Measurements from ENCODE around the gene DENND2A.
A peak's percentile ranks its signal among the peaks of the same experiment; 100 is the strongest.

DENND2A gene

DNA sequence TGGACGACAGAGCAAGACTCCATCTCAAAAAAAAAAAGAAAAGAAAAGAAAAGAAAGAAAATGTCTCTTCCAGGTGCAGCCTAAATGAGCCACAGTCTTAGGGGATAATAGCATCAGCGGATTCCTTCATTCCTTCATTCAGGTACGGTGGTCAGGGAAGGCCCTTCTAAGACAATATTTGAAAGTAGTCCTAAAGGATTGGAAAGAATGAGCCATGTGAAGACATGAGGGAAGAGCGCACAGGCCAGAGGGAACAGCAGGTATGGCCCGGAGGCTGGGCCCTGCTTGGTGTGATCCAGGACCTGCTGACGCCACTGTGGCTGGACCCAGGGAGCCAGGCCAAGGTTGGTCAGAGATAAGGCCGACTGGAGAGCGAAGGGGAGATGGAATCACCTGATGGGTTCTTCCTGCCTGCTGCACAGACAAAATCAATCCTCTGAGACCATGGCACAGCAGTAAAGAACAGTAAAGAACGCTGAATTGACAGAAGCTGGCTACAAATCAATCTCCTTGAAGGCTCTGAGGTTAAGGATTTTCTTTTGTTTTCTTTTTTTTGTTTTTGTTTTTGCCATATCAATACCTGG lies 145.0 kb downstream of the DENND2A start:
- no peak for DNase-seq

DNA sequence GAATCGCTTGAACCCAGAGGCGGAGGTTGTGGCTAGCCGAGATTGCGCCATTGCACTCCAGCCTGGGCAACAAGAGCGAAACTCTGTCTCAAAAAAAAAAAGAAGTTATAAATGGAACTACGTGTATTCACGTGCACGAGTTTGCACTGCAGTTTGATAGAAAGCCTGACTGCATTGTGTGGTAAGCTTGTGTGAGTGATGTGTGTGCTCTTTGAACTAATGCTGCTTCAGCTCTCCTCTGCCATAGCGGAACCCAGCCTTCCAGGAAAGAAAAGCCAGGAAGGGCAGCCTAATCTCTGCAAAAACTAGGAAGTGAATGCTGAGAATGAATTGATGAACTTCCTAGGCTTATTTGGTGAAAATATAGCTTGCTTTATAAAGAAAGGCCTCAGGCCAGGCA lies 145.7 kb downstream of the DENND2A start:
- DNase-seq = no peak

DNA sequence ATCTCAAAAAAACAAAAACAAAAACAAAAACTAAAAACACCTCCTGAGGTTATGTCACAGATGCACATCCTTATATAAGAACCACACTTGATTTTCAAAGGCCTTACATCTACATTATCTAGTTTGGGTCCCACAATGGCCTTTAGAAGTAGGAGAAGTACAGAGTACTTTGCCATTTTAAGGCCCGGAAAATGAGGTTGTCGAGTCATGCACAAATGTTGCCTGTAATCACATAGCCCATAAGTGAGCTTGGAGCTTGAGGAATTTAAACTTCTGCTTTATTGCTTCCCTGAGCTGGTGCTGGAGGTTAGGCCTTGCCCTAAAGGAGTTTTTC lies 151.6 kb downstream of the DENND2A start:
- no peak for DNase-seq

DNA sequence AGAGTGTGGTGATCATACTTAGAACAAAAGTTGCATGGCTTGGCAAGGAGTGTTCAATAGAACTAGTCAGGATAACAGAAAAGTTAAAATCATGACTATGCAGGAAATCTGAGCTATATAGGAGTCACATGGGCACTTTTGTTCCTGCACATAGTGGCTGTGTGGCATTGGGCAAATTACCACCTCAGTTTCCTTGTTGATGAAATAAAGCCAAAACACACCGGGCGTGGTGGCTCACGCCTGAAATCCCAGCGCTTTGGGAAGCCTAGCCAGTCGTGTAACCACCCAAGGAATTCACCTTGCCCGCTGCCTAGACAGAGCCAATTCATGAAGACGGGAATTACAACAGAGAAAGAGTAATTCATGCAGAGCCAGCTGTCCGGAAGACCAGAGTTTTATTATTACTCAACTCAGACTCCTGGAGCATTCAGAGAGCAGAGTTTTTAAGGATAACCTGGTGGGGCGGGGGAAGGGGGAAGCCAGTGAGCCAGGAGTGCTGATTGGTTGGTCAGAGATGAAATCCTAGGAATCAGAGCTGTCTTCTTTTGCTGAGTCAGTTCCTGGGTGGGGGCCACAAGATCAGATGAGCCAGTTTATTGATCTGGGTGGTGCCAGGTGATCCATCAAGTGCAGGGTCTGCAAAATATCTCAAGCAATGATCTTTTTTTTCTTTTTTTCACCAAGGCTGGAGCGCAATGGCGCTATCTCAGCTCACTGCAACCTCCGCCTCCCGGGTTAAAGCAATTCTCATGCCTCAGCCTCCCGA lies 154.9 kb downstream of the DENND2A start:
- DNase-seq = no peak

DNA sequence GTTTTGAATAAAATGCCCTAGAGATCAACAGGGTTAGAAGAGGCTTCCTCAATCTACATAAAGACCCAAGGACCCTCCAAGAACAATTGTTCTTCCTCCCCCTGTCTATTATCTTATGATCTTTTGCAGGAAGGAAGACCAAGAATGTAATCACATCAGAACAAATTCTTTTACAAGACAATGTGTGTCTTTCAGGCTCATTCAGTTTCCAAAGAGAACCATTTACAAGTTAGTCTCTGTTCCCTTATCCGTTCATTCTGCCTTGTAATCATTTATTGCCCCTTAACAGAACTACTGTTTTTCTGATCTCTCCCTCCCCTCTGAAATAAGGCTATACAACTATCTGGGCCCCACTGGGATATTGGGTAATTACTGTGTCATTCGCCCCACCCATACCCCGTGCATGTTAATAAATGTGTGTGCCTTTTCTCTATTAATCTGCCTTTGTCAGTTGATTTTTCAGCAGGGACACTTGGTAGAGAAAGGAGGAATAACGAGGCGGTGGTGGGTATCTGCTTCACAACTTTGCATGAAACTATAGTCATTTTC lies 155.6 kb downstream of the DENND2A start:
- no peak for DNase-seq

DNA sequence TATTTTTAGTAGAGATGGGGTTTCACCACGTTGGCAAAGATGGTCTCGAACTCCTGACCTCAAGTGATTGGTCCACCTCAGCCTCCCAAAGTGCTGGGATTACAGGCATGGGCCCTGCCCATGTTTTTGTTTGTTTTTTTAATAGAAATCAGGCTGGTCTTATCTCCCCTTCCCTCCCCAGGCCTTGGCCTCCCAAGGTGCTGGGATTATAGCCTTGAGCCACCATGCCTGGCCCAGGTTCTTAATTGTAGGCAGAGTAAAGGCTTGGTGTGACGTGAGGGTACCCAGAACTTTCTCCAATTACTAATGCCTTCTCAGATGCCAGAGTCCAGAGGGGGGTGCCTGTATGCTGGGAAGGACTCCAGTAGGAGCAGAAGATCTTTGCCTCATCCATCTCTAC lies 156.1 kb downstream of the DENND2A start:
- no peak for DNase-seq

DNA sequence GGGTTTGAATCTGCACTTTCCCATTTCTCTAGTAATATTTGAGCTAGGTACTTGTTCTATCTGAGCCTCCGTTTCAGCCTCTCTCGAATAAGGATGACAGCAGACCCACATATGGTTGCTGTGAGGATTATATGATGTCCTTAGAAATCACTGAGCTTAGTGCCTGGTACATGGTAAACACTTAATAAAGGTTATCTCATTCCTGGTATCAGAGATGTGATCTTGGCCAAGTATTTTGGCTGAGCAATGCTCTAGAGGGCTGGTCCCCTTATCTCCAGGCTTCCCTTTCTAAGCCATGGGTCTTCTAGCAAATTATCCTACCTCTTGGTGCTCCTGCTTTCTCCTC lies 160.9 kb downstream of the DENND2A start:
- DNase-seq = no peak

DNA sequence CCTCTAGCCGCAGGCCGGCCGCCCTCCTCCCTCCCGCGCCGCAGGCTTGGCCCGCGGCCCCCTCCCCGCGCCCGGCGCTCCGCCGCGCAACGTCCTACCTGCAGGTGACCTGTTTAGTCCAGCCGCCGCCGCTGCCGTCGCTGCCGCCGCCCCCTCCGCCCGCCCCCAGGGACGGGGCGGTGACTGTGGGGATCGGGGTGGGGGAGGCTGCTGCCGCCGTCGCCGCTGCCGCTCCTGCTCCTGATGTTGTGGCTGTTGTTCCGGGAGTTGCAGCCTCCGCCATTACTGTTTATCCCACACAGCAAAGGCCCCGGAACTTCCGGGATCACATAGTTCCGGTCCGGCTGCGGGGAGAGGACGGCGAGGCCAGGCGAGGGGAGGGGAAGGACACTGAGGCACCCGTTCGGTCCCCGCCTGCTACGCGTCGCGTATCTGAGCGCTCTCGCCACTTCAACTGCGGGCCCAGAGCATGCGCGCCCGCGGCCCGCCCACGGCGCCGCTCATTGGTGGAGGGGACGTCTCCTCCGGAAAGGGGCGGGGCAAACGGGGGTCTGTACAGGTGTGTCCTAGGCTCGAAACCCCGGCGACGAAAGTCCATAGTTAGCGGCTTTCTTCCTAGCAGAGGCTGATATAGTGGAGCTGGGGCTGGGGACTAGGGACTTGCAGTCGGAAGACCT lies 161.4 kb downstream of the DENND2A start, which contains the start of gene MKRN1:
TSS of gene MKRN1 (minus strand) at position 444 of the 677 bp plus-strand sequence. CDS start at position 283, 161 bp downstream.
- DNase-seq = peak; percentile 85

DNA sequence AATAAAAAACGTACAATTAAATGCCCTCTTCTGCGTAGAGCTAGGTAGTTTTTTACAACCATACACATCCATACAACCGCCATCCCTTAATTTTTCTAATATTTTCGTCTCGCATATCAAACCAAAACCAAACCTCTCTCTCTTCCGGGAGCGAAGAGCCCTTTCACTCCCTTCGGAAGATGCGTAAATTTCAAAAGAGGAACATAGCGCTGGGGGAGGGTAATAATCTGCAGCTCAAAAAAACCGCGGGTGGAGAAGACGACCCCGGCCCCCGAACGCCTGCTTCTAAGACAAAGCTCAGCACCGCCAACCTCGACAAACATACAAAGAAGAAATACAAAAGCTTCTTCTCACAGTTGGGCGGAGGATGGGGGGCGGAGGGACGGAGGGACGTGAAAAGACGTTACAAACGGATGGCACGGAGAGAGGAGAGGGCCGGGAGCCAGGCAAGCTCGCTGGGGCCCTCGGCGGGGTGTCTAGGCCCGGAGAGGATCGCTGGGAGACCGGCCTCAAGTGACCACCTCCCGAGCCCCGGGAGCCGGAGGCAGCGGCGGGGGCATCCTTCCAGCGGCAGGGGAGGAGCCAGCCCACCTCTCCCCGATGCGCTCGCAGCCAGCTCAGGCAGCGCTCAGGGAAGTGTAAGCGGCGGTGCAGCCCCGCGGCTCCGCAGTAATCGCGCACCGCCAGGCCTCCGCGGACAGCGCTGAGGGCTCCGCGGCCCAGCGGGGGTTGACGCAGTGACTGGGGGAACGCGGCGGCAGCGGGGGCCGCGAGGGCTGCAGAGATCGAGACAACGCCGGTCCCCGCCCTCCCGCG lies 162.2 kb downstream of the DENND2A start:
- no peak for DNase-seq

DNA sequence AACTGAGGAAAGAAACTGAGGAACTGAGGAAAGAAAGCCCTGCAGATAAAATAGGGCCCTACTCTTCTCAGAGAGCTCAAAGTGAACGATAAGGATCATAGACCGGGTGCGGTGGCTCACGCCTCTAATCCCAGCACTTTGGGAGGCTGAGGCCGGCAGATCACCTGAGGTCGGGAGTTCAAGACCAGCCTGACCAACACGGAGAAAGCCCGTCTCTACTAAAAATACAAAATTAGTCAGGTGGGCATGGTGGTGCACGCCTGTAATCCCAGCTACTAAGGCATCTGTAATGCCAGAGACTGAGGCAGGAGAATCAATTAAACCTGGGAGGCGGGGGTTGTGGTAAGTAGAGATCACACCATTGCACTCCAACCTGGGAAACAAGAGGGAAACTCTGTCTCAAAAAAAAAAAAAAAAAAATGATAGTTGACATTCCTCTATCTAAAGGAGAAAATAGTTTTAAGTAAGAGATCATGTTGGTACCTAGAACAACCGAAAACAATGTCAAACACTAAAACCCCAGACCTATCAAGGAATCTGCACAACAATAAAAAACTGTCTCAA lies 163.8 kb downstream of the DENND2A start:
- DNase-seq = no peak

DNA sequence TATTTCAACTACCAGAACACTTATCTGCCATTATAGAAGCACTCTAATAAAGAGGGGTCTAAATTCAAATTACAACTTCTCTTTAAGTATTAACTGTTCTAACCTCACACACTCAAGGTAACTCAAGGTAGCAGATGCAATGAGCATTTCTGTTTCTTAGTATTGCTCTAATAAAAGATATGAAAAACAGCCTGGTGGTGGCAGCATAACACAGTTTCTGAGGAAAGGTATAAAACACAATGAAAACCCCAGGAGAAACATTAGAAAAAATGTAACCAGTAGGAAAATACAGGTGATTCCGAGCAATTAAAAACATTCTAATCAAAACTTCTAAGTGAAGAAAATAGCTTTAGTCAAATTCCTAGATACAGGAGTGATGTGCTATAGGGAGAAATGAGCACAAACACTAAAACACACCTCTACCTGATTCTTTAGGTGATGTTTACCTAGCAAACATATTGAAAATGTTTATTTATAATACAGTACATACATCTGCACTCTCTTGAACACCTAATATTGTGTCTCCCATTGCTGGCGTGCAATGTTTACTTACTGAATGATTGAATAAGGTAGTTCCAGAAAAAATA lies 164.8 kb downstream of the DENND2A start:
- DNase-seq = peak; percentile 53

All from NCI-H510A treated with DMSO at 0.1 percent for 48 hours (cell line).